ENCODE data around the gene RASA3. TPM values are rescaled to one million over a fixed set of nuclear protein-coding genes. Genes with fewer than 3 reads are reported as not detected.

The RASA3 gene
- total RNA-seq, 4 donors from 2014 or later = 28.1 to 73.4 (median 56.8) TPM

GRCh38 chr13:113964251-113964995 lies 168.0 kb downstream of the RASA3 start:
- ATAC-seq (ENCODE audit: low FRiP score) = no peak
- DNase-seq (ENCODE audit: low spot score) = no peak
- no peak for TF ChIP-seq CTCF (IDR thresholded peaks at IDR 0.05)

DNA sequence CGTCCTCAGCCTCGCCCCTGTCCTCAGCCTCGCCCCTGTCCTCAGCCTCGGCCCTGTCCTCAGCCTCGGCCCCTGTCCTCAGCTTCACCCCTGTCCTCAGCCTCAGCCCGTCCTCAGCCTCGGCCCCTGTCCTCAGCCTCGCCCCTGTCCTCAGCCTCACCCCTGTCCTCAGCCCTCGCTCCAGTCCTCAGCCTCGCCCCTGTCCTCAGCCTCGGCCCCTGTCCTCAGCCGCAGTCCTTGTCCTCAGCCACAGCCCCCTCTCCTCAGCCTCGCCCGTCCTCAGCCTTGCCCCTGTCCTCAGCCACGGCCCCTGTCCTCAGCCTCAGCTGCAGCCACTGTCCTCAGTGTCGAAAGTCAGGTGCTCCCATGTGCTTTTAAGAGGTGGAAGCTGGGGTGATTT lies 169.0 kb downstream of the RASA3 start:
- ATAC-seq (ENCODE audit: low FRiP score) (no peak), DNase-seq (ENCODE audit: low spot score) (no peak)
- TF ChIP-seq CTCF (IDR thresholded peaks at IDR 0.05) = no peak

DNA sequence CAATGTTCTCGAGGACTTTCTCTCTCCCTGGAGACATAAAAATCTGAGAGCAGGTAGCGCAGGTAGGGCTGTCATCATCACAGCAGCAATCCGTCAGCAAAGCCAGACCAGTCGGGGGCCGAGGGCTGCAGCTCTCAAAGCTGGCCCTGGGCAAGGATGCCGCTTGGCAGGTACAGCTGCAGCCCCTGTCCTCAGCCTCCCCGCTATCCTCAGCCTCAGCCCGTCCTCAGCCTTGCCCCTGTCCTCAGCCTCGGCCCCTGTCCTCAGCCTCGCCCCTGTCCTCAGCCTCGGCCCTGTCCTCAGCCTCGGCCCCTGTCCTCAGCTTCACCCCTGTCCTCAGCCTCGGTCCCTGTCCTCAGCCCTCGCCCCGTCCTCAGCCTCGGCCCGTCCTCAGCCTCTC lies 169.4 kb downstream of the RASA3 start:
- DNase-seq (ENCODE audit: low spot score) (no peak), ATAC-seq (ENCODE audit: low FRiP score) (no peak)
- TF ChIP-seq CTCF (IDR thresholded peaks at IDR 0.05) = no peak

DNA sequence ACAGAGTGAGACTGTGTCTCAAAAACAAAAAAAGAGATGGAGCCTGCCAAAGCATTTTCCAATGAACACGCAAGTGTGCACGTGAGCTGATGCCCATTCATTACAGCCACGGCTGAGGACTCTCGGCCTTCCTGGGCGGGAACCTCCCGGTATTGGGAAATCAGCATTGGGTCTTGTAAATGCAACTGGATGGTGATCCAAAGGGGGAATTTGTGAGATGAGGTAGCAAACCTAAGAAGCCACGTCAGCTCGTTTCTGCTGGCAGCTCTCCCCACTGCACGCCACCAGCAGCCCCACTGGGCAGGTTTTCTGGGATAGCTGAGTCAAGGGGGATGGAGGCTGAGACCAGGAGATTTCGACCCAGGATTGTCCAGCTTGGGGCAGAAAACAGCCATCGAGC lies 170.0 kb downstream of the RASA3 start:
- ATAC-seq (ENCODE audit: low FRiP score) = no peak
- TF ChIP-seq CTCF (IDR thresholded peaks at IDR 0.05) = no peak
- DNase-seq (ENCODE audit: low spot score) = no peak

- TF ChIP-seq CTCF (IDR thresholded peaks at IDR 0.05) = no peak
- DNase-seq (ENCODE audit: low spot score) (no peak), ATAC-seq (ENCODE audit: low FRiP score) (no peak)
Measured at GRCh38 chr13:113960276-113960948, 172.0 kb downstream of the RASA3 start.

DNA sequence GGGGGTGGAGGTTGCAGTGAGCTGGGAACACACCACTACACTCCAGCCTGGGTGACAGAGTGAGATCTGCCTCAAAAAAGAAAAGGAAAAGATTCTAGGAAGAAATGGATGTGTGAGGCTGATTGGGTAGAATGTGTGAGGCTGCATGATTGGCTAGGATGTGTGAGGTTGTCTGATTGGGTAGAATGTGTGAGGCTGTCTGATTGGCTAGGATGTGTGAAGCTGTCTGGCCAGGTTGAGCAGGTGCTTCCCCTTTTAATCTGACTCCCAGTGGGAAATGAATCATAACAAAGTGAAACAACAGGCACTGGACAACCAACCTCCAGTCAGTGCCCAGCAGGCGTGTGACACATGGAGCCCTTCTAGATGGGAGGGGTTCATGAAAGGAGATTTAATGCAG lies 173.2 kb downstream of the RASA3 start:
- TF ChIP-seq CTCF (IDR thresholded peaks at IDR 0.05) = no peak
- no peak for ATAC-seq (ENCODE audit: low FRiP score)
- no peak for DNase-seq (ENCODE audit: low spot score)

DNA sequence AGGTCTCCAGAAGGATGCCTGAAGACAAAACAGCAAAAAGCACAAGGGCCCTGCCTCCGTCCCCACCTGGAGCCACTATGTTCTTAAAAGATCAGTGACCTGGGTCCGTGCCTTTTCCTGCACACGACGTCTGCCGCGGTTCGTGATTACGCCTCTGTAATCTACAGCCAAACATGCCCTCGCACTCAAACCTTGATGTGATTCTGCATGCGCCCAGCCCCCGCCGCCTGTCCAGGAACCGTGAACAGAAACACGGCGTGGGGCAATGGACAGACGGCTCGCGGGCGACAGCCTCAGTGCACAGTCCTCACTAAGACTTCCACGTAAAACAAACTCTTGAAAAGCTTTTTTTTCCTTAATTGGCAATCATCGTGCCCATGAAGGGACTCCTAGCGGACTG lies 174.1 kb downstream of the RASA3 start:
- ATAC-seq (ENCODE audit: low FRiP score) (no peak), DNase-seq (ENCODE audit: low spot score) (no peak)
- no peak for TF ChIP-seq CTCF (IDR thresholded peaks at IDR 0.05)
